RCC 7860 (cell line): ENCODE measurements around the gene CEACAM21.

Experiments
- DNase-seq: peaks from one replicate; pipeline ENCODE4 v3.0.0-alpha.2; 2015; ENCODE audit warnings: low spot score
- FAIRE-seq: peaks from 2 replicates; lab custom pipeline; 2012; peaks lifted over from hg19 to GRCh38; lab: Jason Lieb, UNC

The CEACAM21 gene

GRCh38 chr19:41616792-41617621 lies 41.0 kb downstream of the CEACAM21 start:
- no peak for DNase-seq
- no peak for FAIRE-seq

GRCh38 chr19:41617941-41618730 lies 42.2 kb downstream of the CEACAM21 start:
- DNase-seq (no peak), FAIRE-seq (no peak)

- no peak for FAIRE-seq
- no peak for DNase-seq
Measured at GRCh38 chr19:41619018-41619556, 43.1 kb downstream of the CEACAM21 start.

GRCh38 chr19:41620171-41620570 lies 44.2 kb downstream of the CEACAM21 start:
- DNase-seq, result no peak
- FAIRE-seq, result no peak

- FAIRE-seq (no peak), DNase-seq (no peak)
Measured at GRCh38 chr19:41621226-41621625, 45.3 kb downstream of the CEACAM21 start.

GRCh38 chr19:41621654-41622053 lies 45.7 kb downstream of the CEACAM21 start:
- FAIRE-seq (no peak), DNase-seq (no peak)

GRCh38 chr19:41623360-41623759 lies 47.4 kb downstream of the CEACAM21 start:
- FAIRE-seq, result no peak
- DNase-seq, result no peak

GRCh38 chr19:41624515-41624914 lies 48.5 kb downstream of the CEACAM21 start:
- no peak for DNase-seq
- no peak for FAIRE-seq

GRCh38 chr19:41624937-41625336 lies 49.0 kb downstream of the CEACAM21 start:
- no peak for FAIRE-seq
- DNase-seq, result no peak

GRCh38 chr19:41626278-41626677 lies 50.3 kb downstream of the CEACAM21 start:
- no peak for FAIRE-seq
- no peak for DNase-seq

- DNase-seq (no peak), FAIRE-seq (no peak)
Measured at GRCh38 chr19:41626877-41627276, 50.9 kb downstream of the CEACAM21 start, which contains the start of gene CEACAM4. CEACAM4 (minus strand) TSS chr19:41627074; CDS start chr19:41626963, 111 bp downstream.

GRCh38 chr19:41627966-41628675 lies 52.2 kb downstream of the CEACAM21 start:
- FAIRE-seq (no peak), DNase-seq (no peak)
